OCI-LY1 (cell line): ENCODE data around the gene RSPH9.
"Not testable (repeated sequence)": the region's sequence is repeated elsewhere in the genome, so short reads cannot be mapped to it uniquely, and the experiment has no call there.

Experiments used
- H2AFZ ChIP-seq: fragments of 200-600 bp; sonication (generic), shearing (Covaris generic); 2 replicates; pipeline ENCODE4 v1.6.0; 2014; ENCODE audit warnings: antibody characterized with exemption, mild to moderate bottlenecking, low read length
- H3F3A ChIP-seq: fragments of 200-600 bp; sonication (generic), shearing (Covaris generic); 2 replicates; pipeline ENCODE4 v1.6.0; 2014; ENCODE audit warnings: mild to moderate bottlenecking, antibody characterized with exemption, low read length, moderate library complexity; ENCODE audit not compliant: insufficient read depth
- H3K27ac ChIP-seq: fragments of 200-600 bp; sonication (generic); 2 replicates; pipeline ENCODE4 v1.5.1; 2014; ENCODE audit warnings: low read length, mixed run types, mild to moderate bottlenecking, low read depth; ENCODE audit not compliant: poor library complexity, severe bottlenecking
- H3K27me3 ChIP-seq: fragments of 200-600 bp; sonication (generic); 2 replicates; pipeline ENCODE4 v1.6.0; 2014; ENCODE audit warnings: antibody characterized with exemption, mild to moderate bottlenecking, low read length, moderate library complexity; ENCODE audit not compliant: insufficient read depth
- H3K36me3 ChIP-seq: fragments of 200-600 bp; sonication (generic); 2 replicates; pipeline ENCODE4 v1.6.1; 2014; ENCODE audit warnings: mild to moderate bottlenecking, antibody characterized with exemption, low read length, moderate library complexity, mixed read lengths; ENCODE audit not compliant: insufficient read depth
- H3K4me1 ChIP-seq: fragments of 200-600 bp; sonication (generic); 2 replicates; pipeline ENCODE4 v1.5.1; 2014; ENCODE audit warnings: mild to moderate bottlenecking, low read length, moderate library complexity; ENCODE audit not compliant: insufficient read depth, severe bottlenecking
- H3K4me2 ChIP-seq: fragments of 200-600 bp; sonication (generic), shearing (Covaris generic); 2 replicates; pipeline ENCODE4 v1.6.1; 2014; ENCODE audit warnings: low read length
- H3K4me3 ChIP-seq: fragments of 200-600 bp; sonication (generic); 2 replicates; pipeline ENCODE4 v1.5.1; 2014; ENCODE audit warnings: low read length, low read depth, mild to moderate bottlenecking, mixed read lengths; ENCODE audit not compliant: poor library complexity, severe bottlenecking
- H3K79me2 ChIP-seq: fragments of 200-600 bp; shearing (Covaris generic); 2 replicates; pipeline ENCODE4 v1.6.1; 2016; ENCODE audit warnings: mixed run types, low read length, mixed read lengths; ENCODE audit not compliant: insufficient read depth
- H3K9ac ChIP-seq: fragments of 200-600 bp; sonication (generic), shearing (Covaris generic); 2 replicates; pipeline ENCODE4 v1.6.1; 2014; ENCODE audit warnings: mild to moderate bottlenecking, low read length, mixed read lengths
- H3K9me2 ChIP-seq: fragments of 200-600 bp; sonication (generic), shearing (Covaris generic); 2 replicates; pipeline ENCODE4 v1.6.1; 2014; ENCODE audit warnings: low read depth, mild to moderate bottlenecking, low read length, mixed read lengths
- H3K9me3 ChIP-seq: fragments of 200-600 bp; shearing (Covaris generic); 2 replicates; pipeline ENCODE4 v1.6.1; 2014; ENCODE audit warnings: low read length, mixed read lengths
- H4K20me1 ChIP-seq: fragments of 200-600 bp; sonication (generic), shearing (Covaris generic); 2 replicates; pipeline ENCODE4 v1.6.0; 2016; ENCODE audit warnings: mild to moderate bottlenecking, low read length; ENCODE audit not compliant: insufficient read depth
- EZH2 ChIP-seq: fragments of 200-600 bp; sonication (generic), shearing (Covaris generic); IDR thresholded peaks from 2 replicates; pipeline ENCODE4 v1.8.0; 2017; ENCODE audit warnings: borderline replicate concordance, mixed run types, mild to moderate bottlenecking, antibody characterized with exemption, low read length, moderate library complexity, mixed read lengths
- TF ChIP-seq, protein P1 (sequence below): fragments of 200-600 bp; sonication (generic), shearing (Covaris generic); IDR thresholded peaks from 2 replicates; pipeline ENCODE4 v1.5.1; 2017; ENCODE audit warnings: mild to moderate bottlenecking, antibody characterized with exemption, low read length, moderate library complexity, mixed read lengths

The RSPH9 gene

DNA sequence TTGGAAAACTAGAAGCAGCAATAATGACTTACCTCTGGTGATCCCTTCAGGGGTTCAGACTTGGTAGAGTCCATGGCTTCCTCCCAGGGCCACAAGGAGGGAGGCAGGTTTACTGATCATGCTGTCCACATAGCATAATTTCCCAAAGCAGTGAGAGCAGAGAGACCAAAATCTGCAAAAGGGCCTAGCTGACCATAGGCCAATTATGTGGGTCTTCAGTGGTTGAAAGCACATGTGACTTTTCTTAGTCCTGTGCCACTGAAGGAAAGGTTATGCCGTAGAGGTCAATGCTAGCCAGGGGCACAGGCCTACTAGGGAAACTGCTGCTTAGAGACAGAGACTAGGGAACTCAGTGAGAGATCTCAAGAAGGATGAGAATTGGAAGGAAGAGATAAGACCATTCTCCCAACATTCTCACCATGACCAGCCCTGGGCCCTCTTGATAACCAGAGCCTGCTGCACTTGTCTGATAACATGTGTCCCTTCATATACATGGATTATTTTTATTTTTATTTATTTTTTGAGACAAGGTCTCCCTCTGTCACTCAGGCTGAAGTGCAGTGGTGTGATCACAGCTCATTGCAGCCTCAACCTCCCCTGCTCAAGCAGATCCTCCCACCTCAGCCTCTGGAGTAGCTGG is 13.7 kb upstream of the RSPH9 start:
- H3K4me2 ChIP-seq, result no peak overlapping the region
- H3K27me3 ChIP-seq, result no peaks in the 10 kb centered on the region
- H3K4me3 ChIP-seq, result no peak overlapping the region
- H3K9ac ChIP-seq, result no peak overlapping the region; the same call in 1 of the 2 replicates
- peaks cover 8% of the 10 kb centered on the region; the same call in 1 of the 2 replicates for H3K36me3 ChIP-seq
- H3K9me2 ChIP-seq, result no peaks in the 10 kb centered on the region
- H3K4me1 ChIP-seq, result peaks cover 38% of the 10 kb centered on the region
- peak overlapping the region; percentile 97 for H3K27ac ChIP-seq
- no peaks in the 10 kb centered on the region for H3F3A ChIP-seq
- H2AFZ ChIP-seq, result no peak overlapping the region
- H4K20me1 ChIP-seq, result no peaks in the 10 kb centered on the region
- TF ChIP-seq, protein P1, sequence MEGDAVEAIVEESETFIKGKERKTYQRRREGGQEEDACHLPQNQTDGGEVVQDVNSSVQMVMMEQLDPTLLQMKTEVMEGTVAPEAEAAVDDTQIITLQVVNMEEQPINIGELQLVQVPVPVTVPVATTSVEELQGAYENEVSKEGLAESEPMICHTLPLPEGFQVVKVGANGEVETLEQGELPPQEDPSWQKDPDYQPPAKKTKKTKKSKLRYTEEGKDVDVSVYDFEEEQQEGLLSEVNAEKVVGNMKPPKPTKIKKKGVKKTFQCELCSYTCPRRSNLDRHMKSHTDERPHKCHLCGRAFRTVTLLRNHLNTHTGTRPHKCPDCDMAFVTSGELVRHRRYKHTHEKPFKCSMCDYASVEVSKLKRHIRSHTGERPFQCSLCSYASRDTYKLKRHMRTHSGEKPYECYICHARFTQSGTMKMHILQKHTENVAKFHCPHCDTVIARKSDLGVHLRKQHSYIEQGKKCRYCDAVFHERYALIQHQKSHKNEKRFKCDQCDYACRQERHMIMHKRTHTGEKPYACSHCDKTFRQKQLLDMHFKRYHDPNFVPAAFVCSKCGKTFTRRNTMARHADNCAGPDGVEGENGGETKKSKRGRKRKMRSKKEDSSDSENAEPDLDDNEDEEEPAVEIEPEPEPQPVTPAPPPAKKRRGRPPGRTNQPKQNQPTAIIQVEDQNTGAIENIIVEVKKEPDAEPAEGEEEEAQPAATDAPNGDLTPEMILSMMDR, result no peak
- TF ChIP-seq EZH2, result no peak
- no peaks in the 10 kb centered on the region for H3K9me3 ChIP-seq
- H3K79me2 ChIP-seq, result peaks cover 3% of the 10 kb centered on the region

DNA sequence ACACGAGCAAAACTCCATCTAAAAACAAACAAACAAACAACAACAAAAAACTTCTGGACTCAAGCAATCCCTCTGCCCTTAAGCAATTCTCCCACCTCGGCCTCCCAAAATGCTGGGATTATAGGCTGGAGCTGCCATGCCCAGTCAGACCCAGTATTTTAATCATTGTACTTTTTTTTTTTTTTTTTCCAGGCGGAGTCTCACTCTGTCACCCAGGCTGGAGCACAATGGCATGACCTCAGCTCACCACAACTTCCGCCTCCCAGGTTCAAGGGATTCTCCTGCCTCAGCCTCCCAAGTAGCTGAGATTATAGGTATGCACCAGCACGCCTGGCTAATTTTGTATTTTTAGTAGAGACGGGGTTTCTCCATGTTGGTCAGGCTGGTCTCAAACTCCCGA is 11.8 kb upstream of the RSPH9 start:
- H3K27ac ChIP-seq, H2AFZ ChIP-seq, H4K20me1 ChIP-seq: not testable (repeated sequence)

DNA sequence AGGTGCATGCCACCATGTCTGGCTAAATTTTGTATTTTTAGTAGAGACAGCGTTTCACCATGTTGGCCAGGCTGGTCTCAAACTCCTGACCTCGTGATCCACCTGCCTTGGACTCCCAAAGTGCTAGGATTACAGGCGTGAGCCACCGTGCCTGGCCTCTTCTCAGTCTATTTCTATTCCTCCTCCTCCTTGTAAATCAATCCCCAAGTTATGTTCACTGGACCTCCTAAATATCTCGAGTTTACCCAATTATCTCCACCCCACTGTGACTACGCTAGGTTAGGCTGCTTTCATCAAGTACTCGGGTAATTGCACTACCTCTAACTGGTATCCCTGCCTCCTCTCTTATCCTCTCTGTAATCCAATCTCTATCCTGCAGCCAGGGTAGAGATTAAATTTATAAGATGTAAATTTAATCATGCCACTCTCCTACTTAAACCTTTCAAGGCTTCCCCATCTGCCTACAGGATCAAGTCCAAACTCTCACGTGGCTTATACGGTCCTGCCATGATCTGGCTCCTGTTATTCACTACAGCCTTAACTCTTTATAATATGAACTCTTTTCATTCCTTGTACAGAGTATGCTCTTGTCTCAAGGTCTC is 10.0 kb upstream of the RSPH9 start:
- Histone ChIP-seq H3K27me3 (no peaks in the 10 kb centered on the region), H4K20me1 (no peaks in the 10 kb centered on the region), H2AFZ (no peak overlapping the region), H3K9me2 (no peaks in the 10 kb centered on the region), H3K36me3 (peaks cover 22% of the 10 kb centered on the region), H3K27ac (peak overlapping the region; percentile 74), H3K4me2 (peak overlapping the region; percentile 99; the same call in 1 of the 2 replicates), H3K4me3 (no peak overlapping the region), H3F3A (no peaks in the 10 kb centered on the region), H3K9me3 (no peaks in the 10 kb centered on the region), H3K79me2 (peaks cover 10% of the 10 kb centered on the region), H3K4me1 (peaks cover 44% of the 10 kb centered on the region), H3K9ac (no peak overlapping the region; the same call in 1 of the 2 replicates)
- TF ChIP-seq, protein P1, result no peak
- TF ChIP-seq EZH2, result no peak

More for the DNA sequence above, 11.8 kb upstream of the RSPH9 start:
- peaks cover 43% of the 10 kb centered on the region for H3K4me1 ChIP-seq
- H3K79me2 ChIP-seq, H3K4me2 ChIP-seq, H3F3A ChIP-seq, H3K27me3 ChIP-seq, H3K36me3 ChIP-seq, H3K9me2 ChIP-seq, H3K9me3 ChIP-seq, H3K4me3 ChIP-seq, H3K9ac ChIP-seq: not testable (repeated sequence)
